Hematopoietic multipotent progenitor cell treated with erythropoietin and hydrocortisone succinate and interleukin-3 and kit ligand, for 17 days (in vitro differentiated cells): Measurements from ENCODE around the gene ANGEL2.
"Not testable (repeated sequence)": the region's sequence is repeated elsewhere in the genome, so short reads cannot be mapped to it uniquely, and the experiment has no call there.

Experiments used
- DNase-seq: peaks from one replicate; pipeline ENCODE4 v3.0.0-alpha.2; 2015; ENCODE audit warnings: low spot score

Gene ANGEL2

DNA sequence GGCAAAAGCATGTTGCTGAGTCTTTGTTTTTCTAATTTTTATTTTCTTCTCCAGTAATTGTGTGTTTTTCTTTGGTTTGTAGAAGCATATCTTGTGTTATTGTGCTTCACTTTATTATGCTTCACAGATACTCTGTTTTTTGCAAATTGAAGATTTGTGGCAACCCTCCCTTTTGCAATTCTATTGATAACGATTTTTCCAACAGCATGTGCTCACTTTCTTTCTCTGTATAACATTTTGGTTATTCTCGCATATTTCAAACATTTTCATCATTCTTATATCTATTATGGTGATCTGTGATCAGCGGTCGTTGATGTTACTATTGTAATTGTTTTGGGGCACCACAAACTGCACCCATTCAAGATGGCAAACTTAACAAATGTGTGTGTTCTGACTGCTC is 3.8 kb upstream of the ANGEL2 start:
- no peak for DNase-seq

DNA sequence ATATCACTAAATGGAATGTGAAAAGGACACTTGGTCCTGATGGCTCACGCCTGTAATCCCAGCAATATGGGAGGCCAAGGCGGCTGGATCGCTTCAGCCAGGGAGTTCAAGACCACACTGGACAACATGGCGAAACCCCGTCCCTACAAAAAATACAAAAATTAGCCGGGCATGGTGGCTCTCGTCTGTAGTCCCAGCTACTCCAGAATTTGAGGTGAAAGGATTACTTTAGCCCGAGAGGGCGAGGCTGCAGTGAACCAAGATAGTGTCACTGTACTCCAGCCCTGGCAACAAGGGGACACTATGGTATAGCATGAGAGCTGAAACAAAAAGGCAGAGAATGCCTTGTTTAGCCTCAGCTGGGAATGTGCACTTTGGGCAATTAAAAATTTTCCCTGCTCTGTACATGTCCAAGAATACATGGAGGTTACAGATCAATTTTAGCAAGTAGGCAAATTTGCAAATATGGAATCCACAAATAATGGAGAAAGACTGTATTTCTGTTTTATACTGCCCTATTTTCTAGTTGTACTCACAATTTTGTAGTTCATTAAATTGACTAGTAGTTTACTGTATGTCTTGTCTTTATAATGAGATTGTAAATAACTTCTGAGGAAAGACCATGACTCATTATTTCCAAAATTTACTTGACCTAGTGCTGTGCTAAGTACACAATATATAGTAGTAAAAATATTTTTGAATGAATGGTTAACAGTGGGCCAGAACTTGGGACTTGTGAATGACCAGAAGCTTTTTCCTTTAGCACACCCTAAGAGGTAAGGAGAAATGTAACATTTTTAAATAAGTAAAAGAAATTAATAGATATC is 2.0 kb upstream of the ANGEL2 start:
- DNase-seq, result no peak

DNA sequence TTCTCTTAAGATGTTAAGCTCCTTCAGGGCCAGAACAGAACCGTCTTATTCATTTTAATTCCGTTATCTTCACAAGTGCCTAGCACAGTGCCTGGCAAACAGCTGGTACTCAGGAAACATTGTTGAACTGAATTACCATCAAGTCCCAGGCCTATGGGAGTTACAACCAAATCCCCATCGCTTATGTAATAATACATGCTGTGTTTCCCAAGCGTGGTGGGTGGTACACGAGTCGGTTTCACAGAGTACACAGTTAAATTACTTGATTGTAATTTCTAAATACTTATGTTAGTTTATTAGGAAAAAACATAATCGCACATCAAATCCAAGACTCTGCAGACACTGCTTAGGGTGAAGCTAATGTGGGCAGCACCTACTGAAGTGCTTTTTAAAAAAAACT is 1.0 kb downstream of the ANGEL2 start:
- DNase-seq, result peak; percentile 12

DNA sequence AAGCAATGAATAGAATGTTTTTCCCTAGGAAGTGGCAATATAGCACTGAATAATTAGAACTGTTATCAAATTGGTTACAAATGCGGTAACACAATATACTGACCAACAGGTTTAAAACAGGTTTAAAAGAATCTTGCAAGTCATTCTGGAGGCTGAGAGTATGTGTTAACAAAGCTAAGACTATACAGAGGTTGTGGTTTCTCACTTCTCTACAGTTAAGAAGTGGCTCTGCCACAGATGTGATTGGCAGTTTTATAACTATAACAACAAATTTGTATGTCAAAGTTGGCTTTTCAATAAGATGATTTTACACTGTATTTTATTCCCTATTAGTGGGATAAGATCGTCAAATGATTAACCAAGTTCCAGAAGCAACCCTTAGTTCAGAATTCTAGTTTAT is 7.1 kb downstream of the ANGEL2 start:
- DNase-seq, result no peak

DNA sequence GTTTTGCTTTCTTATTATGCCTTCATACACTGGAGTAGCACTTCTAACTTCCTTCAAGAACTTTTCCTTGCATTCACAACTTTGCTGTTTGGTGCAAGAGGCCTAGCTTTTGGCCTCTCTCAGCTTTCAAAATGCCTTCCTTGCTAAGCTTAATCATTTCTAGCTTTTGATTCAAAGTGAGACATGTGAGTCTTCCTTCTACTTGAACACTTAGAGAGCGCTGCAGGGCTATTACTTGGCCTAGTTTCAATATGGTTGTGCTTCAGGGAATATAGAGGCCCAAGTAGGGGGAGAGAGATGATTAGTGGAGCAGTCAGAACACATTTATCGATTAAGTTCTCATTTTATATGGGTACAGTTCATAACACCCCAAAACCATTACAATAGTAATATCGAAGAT is 12.4 kb downstream of the ANGEL2 start:
- DNase-seq, result no peak

DNA sequence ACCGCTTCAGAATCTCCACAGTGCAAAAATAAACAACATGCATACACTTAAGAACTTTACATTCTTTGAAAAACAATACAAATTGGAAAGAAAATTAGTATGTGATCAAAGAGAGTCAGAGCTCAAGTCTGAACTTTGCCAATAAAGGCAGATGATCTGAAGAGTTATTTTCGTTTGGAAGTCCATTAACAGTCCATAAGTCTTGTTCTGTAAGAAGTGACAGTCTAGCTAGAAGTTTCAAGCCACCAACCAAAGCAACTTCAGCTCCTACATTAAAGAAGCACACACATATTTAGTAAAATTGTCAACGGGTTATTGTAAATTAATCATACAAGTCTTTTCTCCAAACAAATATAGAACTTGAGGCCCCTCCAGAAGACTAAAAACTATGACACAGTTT is 20.7 kb downstream of the ANGEL2 start:
- no peak for DNase-seq

DNA sequence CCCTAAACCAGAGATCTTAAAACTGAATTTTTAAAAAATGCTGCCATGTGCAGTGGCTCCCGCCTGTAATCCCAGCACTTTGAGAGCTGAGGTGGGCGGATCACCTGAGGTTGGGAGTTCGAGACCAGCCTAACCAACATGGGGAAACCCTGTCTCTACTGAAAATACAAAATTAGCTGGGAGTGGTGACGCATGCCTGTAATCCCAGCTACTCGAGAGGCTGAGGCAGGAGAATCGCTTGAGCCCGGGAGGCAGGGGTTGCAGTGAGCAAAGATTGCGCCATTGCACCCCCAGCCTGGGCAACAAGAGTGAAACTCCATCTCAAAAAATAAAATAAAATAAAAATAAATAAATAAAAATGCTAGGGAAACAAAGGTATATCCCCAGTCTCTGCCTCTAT is 21.7 kb downstream of the ANGEL2 start:
- not testable (repeated sequence) for DNase-seq

DNA sequence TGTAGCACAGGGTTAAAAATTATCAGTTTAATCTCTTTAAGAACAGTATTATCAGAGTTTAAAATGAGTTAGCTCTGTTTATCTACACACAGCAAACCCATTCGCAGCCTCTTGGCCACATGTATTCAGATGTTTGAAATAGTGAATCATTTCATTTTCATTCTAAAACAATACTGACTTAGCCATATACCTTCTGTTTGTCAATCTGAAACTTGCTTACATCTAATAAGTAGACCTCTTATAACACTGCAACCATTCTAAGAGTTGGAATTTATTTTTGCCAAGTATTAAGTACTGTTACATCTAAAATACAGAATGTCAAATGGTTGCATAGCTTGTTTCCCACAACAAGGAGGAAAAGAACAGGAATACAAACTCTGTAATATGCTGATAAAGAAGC is 25.4 kb downstream of the ANGEL2 start:
- no peak for DNase-seq

DNA sequence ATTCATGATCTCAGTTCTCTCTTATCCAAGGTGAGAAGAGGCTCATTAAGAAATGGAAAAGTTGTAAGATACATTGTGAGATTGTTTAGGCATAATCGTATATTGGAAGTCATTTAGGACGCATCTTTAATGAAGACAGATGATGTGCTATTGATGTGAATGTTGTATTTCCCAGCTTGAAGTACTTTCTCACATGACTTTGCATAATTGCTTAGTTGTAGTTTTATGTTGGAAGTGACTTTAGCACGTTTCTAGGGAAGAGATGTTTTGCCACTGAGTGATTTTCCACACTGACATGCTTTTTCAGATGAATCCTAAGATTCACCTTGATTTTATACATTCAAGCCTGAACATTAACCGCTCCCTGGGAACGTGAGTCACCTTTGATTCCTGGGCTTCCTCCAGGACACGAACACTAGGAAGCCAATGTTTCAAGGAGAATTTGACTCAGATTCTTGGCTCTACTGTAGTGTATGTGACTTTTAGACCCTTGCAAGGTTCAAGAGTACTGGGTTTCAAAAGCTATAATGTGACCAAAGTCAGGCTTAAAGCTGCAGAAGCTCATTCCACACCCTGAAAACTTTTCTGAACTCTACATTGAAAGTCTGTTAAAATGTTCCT is 27.9 kb downstream of the ANGEL2 start:
- DNase-seq, result no peak

DNA sequence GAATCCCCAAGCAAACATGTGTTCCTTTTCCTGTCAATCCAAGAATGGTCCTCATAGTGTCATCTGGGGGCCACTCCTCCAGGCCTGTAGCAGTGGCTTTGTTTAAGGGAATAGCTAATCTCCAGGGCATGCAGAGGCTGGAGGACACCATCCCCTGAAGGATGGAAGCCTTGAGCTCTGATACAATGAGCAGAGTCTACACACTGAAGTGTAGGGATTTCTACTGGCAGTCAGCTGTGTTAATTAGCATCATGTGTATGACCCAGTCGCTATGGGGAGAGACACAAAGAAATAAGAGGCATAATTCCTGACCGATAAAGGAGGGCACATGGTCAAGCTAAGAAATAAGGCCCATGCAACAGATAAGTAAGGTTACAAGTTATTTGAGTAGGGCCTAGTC is 29.1 kb downstream of the ANGEL2 start:
- no peak for DNase-seq

DNA sequence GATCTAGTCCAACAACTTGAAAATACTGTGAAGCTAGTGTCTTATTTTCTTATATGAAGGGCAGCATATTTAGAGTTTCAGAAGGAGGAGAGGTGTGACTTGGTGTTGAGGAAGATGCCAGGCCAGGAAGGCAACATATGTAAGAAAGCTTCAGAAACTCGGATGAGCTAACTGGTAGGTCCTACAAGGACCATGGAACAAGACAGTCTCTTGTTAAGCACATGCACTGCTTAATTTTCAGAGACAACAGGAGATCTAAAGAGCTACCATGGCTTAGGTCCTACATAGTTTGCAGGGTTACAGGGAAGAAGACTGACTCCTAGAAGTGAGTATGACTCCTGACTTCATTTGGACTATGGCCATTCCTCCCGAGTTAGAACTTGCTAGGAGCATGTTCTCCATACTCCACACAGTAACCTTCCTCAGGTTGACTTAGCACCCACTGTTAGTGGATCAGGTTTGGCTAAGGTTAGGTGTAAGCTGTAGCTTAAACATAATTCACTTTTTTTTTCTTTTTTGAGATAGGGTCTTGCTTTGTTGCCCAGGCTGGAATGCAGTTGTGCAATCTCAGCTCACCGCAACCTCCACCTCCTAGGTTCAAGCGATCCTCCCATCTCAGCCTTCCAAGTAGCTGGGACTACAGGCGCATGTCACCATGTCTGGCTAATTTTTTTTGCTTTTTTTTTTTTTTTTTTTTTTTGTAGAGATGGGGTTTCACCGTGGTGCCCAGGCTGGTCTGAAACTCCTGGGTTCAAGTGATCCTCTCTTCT is 31.0 kb downstream of the ANGEL2 start:
- no peak for DNase-seq

DNA sequence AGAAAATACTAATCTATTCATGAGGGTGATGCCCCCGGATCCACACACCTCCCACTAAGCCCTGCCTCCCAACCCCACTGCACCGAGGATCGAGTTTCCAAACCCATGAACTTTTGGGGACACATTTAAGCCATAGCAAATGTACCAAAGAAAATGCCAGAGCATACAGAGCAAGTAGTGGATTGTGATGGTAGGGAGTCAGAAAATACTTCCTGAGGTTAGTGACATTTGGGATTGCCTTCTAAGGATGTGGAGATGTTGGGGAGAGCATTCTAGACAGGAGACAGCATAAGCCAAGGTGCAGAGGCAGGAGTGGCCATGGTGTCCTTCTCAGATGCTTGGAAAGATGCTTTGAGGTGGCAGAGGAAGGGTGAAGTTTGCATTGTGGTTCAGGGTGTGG is 32.2 kb downstream of the ANGEL2 start:
- no peak for DNase-seq

DNA sequence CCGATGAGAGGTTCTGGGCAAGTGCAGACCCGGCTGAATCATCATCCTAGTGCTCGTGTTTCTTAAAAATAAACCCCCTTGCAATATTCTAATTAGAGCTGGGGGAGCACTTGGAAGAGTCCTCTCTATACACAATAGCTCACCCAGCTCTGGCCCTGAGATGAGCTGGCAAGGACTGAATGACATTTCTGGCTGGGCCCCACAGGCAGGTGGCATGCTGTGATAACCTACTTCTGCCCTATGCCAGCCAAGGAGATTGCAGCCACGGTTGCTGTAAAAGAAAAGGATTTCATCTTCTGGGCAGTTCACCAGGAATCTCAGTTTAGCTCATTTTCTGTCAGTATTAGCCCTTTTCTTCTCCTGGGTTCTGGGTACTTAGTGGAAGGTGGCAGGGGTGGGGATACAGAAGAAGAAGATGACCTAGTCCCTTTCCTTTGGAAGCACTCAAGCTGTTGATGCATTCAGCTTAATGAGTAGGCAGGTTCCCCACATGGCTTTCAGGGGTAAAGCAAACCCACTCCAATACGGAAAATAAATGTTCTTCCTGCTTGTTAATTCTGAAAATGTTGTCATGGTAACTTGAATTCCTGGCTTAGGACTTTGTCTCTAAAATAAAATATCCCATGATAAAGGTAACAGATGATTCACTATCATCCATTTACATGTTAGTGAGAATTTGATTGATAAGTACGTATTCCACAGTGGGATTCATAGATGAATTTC is 33.1 kb downstream of the ANGEL2 start:
- no peak for DNase-seq

DNA sequence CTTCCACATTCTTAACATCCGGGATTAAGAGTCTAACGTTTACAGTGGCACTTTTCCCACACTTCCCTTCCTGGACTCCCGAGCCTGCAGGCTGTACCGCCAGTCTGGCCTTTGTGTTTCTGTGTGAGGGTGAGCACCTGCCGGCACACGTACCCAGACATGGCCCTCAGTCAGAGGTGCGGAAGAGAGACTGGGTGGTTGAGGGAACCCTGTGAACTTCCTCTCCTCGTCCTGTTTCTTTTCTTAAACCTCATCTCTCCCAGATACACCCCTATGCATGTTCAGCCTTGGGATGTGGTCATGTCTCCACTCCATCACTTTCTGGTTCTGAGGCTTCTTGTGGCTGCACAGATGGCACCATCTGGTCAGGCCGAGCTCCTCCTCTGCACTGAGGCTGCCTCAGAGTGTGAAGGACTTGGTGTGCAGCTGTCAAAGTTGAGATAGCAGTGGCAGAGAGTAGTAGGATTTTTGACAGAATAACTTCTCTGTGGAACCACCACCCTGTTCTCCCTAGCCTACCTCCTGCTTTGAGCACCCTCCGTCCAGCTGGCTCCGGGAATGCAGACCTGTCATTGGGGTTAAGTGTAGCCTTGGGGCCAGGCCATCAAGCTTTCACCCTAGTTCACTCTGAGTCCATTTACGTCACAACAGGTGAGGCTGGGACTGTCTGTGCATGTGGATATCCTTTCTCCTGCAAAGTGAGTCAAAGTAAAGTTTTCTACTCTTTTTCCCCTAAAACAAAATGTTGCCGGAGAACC is 33.9 kb downstream of the ANGEL2 start:
- DNase-seq, result no peak

DNA sequence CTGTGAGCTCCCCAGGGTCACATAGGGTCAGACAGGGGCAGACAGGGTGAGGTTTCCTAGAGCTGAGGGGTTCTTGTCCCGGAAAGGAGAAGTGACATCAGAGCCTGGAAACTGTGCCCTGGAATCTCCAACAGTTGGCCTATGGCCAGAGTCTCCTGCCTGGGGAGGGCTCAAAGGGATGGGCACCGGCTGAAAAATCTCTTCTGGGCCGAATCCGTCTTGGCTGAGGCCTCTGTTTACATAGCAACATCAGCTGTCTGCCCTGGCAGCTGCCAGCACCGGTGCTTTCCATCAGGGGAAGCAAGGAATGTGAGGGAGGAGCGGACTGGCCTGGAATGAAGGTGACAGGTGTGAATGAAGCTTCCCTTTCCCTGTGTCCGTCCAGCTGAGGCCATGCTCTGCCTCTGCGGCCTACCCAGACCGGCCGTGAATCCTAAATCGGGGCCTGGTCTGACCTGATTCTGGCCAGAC is 34.6 kb downstream of the ANGEL2 start:
- DNase-seq, result no peak

DNA sequence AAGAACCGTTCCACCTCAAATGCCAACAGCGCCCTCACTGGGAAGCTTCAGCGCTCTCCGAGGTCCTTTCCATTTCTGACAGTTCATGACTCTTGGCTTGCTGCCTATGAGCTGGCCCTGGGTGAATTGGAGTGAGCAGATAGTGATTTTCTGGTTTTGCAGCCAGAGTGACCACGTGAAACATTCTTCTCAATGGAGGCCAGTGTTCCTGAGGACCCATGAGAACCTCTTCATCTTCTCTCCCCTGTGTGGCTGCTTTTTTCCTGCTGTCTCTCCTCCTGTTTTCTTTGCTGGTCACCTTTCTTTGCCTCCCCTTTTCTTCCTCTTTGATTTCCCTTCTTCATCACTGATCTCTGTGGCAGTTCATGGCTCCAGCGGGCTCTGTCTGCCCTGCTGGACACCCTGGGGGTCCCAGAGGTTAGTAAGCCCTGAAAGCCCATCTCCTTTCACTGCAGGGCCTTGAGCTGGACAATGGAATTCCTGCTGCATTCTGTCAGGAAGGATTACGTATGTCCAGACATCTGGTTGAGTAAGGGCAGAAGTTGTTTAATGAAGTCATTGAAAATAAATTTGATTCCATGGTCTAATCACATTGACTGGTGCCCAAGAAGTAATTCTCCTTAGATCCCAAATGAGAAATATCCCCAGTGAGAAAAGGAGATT is 35.4 kb downstream of the ANGEL2 start:
- DNase-seq, result no peak

DNA sequence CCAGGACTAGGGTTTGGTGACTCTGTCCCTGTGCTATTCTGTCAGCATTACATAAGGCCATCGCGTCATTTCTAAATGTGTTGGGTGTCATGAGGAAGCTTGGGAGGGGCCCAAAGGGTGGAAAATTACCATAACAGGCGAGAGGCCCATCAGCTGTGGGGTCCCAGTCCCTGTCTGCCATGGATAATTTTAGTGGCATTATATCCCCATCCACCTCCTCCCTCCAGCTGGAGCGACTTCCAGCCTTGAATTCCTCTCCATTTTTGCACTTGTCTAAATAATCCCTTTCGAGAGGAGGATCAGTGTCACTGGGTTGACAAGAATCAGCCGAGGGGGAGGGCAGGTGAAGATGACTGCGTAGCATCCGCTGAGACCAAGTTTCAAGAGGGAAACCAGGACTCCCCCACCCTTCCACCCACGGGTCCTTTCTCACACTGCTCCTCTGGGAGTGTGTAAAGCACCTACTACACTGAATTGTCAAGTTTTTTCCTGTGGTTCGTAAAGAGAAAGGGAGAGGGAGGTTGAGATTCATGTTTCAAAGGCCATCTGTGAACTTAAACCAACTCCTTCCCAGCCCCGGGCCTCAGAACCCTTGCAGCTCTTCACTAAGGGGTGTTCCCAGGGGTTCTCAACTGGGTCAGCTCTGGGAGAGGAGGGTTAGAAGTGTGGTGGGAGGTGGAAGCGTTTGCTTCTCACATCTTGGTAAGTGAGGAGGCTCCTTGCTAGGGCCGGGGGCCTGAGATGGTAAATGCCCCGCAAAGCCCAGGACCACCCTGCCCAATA is 36.1 kb downstream of the ANGEL2 start:
- DNase-seq, result no peak

DNA sequence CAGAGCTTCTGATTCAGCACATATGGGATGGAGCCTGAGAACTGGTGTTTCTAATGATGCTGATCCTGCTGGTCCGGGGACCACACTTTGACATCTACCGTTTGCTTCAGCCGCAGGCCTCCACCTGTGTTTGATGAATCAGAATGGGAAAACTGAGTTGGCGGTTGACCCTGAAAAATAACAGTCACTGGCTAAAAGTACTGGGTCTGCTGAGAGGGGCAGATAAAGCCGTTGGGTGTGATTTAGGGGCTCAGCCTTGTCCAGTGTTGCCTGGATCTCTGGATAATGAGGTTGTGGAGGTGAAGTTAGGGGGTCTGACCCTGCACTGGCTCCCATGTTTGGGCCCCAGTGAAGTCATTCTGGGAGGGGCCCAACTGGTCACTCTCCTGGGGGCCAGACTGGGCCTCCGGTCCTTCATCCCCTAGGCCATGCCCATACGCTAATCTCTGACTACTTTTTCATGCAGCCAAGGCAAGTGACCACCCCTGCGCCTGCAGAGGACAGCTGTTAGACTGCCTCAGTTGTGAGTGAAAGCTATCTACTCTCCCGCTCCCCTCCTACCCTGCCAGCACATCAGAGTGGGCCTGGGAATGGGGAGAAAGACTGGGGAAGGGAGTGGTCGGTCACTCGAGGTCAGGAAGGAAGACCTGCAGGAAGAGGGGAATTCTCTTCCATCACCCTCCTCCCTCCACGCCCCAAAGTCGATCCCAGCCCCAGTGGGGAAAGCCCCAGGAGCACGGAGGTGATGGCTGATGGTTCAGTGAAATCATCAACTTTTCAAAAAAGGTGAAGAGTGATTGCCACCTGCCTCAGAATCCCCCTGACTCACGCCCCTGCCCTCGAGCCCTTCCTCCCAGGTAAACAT is 37.7 kb downstream of the ANGEL2 start:
- DNase-seq, result no peak

DNA sequence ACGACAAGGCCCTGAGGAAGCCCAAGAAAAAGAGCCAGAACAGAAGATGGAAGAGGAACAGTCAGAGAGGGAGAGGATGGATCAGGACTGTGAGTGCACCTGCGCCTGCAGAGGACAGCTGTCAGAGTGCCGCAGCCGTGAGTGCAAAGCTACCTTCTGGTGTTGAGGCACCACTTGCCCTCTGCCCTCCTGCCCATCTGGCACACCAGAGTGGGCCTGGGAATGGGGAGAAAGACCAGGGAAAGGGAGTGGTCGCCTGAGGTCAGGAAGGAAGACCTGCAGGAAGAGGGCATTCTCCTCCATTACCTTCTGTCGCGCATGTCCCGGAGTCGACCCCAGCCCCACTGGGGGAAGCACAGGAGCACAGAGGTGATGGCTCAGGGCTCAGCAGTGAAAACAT is 39.1 kb downstream of the ANGEL2 start:
- no peak for DNase-seq
